ENCODE measurements around the gene PEX14. TPM values are rescaled to one million over a fixed set of nuclear protein-coding genes. Genes with fewer than 3 reads are reported as not detected.

PEX14 gene
- total and polyA plus RNA-seq, 10 of the 15 experiments (the other 5 are each of a cell fraction or from before 2014, with no cell fraction given): 1.4 to 23.2 (median 12.0) TPM

GRCh38 chr1:10665226-10665625 lies 190.5 kb downstream of the PEX14 start (continued):
- no peak for TF ChIP-seq CEBPZ (IDR thresholded peaks at IDR 0.05; ENCODE audit: low read depth, low read length)

- no peak overlapping the region for H3K27ac ChIP-seq (ENCODE audit: control insufficient read depth, insufficient read depth)
- H3K4me1 ChIP-seq (ENCODE audit: control insufficient read depth, insufficient read depth, low read length): no peaks in the 10 kb centered on the region
- TF ChIP-seq CREB1 (IDR thresholded peaks at IDR 0.05; ENCODE audit: low read depth) (no peak), FOS (IDR thresholded peaks at IDR 0.05; ENCODE audit: borderline replicate concordance, extremely low read depth, insufficient read length) (no peak), IRF3 (IDR thresholded peaks at IDR 0.05) (no peak), USF1 (IDR thresholded peaks at IDR 0.05; ENCODE audit: borderline replicate concordance, extremely low read length, insufficient read depth, low read depth, low read length) (no peak), CHD4 (IDR thresholded peaks at IDR 0.05) (no peak), ATF7 (IDR thresholded peaks at IDR 0.05; ENCODE audit: low read depth) (no peak), CBX5 (IDR thresholded peaks at IDR 0.05; ENCODE audit: low read depth) (no peak), TCF3 (IDR thresholded peaks at IDR 0.05; ENCODE audit: borderline replicate concordance, insufficient read depth, low read depth, low read length) (no peak), CBFB (IDR thresholded peaks at IDR 0.05; ENCODE audit: low read depth) (no peak), BCLAF1 (IDR thresholded peaks at IDR 0.05) (no peak), ASH2L (IDR thresholded peaks at IDR 0.05; ENCODE audit: borderline replicate concordance, low read depth) (no peak), BACH1 (IDR thresholded peaks at IDR 0.05; ENCODE audit: borderline replicate concordance) (no peak)
These were observed 191.4 kb downstream of the PEX14 start for GRCh38 chr1:10665930-10666850.

More at GRCh38 chr1:10665930-10666850, 191.4 kb downstream of the PEX14 start:
- ChIA-PET RAD21 (ENCODE audit: unreplicated experiment) (no interaction called here), SMC1A (ENCODE audit: uncharacterized antibody, unreplicated experiment) (no interaction called here), CTCF (no interaction called here), POLR2A (no interaction called here)
- Histone ChIP-seq H3K9ac (ENCODE audit: control insufficient read depth, insufficient read depth, low read length) (no peak overlapping the region), H3K9me3 (replicated peaks; ENCODE audit: control insufficient read depth, insufficient read depth, low read length) (no peaks in the 10 kb centered on the region), H4K20me1 (ENCODE audit: control insufficient read depth, insufficient read depth) (no peaks in the 10 kb centered on the region), H3K4me2 (ENCODE audit: control insufficient read depth, insufficient read depth) (no peak overlapping the region), H2AFZ (ENCODE audit: control insufficient read depth, low read depth, low read length) (no peak overlapping the region), H3K4me3 (no peak overlapping the region), H3K79me2 (ENCODE audit: control insufficient read depth, insufficient read depth, low read length) (no peaks in the 10 kb centered on the region), H3K27me3 (replicated peaks in 1 of 2; ENCODE audit: control insufficient read depth in 2 of 2, insufficient read depth in 2 of 2, low read length in 1 of 2) (no peaks in the 10 kb centered on the region), H3K36me3 (ENCODE audit: control insufficient read depth in 2 of 2, insufficient read depth in 2 of 2, low read length in 1 of 2) (peaks cover 0 to 5% of the 10 kb centered on the region in 2 experiments; a peak in 1 of 4 replicates)
- in situ Hi-C loops (cut with MboI) (no loop called here), intact Hi-C loops (cut with micrococcal nuclease; ENCODE audit: unreplicated experiment) (no loop called here)
- no TSS peak for BruUV-seq (replicated peaks)
- FAIRE-seq: no peak
- 82% methylated on average over 34 of the region's 36 CpGs for WGBS (ENCODE audit: insufficient coverage, insufficient replicate concordance, low lambda C conversion rate, missing lambda C conversion rate)
- ATAC-seq: no peak
- DNase-seq (ENCODE audit: low read depth, low spot score): no peak
